RWPE2 (cell line): ENCODE measurements around the gene ADAM19.

ENCODE experiments used
- ATAC-seq: fragments of 200-7000 bp; cut with Tn5 transposase; 3 replicates; pipeline ENCODE4 v1.9.1; 2021; ENCODE audit warnings: low read depth
- DNase-seq: peaks from one replicate; pipeline ENCODE4 v3.0.0-alpha.2; 2020; ENCODE audit warnings: low spot score
- H3K27ac ChIP-seq: fragments of 450-650 bp; 2 replicates; pipeline ENCODE4 v1.5.1; 2017; ENCODE audit warnings: mild to moderate bottlenecking; ENCODE audit not compliant: poor library complexity, severe bottlenecking
- H3K27me3 ChIP-seq: fragments of 250-450 bp; sonication (Bioruptor Pico); 2 replicates; pipeline ENCODE4 v1.5.1; 2021; ENCODE audit warnings: mild to moderate bottlenecking, moderate library complexity; ENCODE audit not compliant: insufficient read depth, poor library complexity, severe bottlenecking
- H3K36me3 ChIP-seq: fragments of 250-450 bp; sonication (Bioruptor Pico); 2 replicates; pipeline ENCODE4 v1.5.1; 2020; ENCODE audit warnings: low read depth, mild to moderate bottlenecking, moderate library complexity
- H3K4me1 ChIP-seq: fragments of 250-450 bp; sonication (Bioruptor Pico); 2 replicates; pipeline ENCODE4 v1.5.1; 2021; ENCODE audit warnings: mild to moderate bottlenecking, moderate library complexity; ENCODE audit not compliant: insufficient read depth, poor library complexity, severe bottlenecking
- H3K4me3 ChIP-seq: fragments of 250-450 bp; sonication (Bioruptor Pico); 2 replicates; pipeline ENCODE4 v1.5.1; 2021; ENCODE audit warnings: mild to moderate bottlenecking, moderate library complexity; ENCODE audit not compliant: severe bottlenecking
- H3K9me3 ChIP-seq: fragments of 250-450 bp; sonication (Bioruptor Pico); 2 replicates; pipeline ENCODE4 v1.5.1; 2021; ENCODE audit warnings: mild to moderate bottlenecking, moderate library complexity; ENCODE audit not compliant: severe bottlenecking
- TF ChIP-seq, protein P1 (sequence below): fragments of 450-650 bp; IDR thresholded peaks from one replicate; pipeline ENCODE4 v1.5.1; 2017; ENCODE audit warnings: mild to moderate bottlenecking, moderate library complexity; ENCODE audit not compliant: poor library complexity, severe bottlenecking

The ADAM19 gene

DNA sequence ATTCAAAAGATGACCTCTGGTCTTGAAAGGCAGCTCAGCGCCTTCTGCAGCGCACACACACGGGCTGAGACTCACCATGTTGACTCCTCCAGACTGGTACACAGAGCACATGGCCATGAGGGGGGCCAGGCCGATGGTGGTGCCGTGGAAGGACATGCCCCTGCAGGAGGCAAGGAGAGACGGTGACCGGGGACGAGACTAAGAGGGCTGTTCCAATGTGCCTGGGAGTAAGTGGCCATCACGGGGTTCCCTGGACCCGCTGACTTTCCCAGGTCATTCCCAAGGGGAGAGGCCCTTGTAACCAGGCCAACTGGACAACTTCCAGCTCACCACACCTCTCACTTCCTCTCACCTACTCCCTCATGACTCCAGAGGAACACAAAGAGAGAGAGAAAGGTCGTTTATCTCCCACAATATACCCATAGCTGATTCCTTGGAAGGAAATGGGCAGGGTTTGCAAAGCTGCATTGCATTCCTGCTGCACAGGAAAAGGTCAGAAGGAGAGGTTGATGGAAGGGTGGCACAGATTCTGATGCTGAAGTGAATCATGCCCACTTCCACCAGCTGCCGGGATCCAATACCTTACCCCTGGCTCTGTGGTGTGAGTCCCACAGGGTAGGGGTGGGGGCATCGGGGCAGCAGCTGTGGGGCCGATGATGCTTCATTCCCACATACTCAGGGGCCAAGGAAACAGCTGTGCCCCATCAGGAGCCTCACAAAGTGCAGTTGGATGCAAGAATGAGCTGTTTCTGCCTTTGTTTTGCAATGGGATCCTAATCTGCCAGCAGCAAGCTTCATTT lies 68.4 kb downstream of the ADAM19 start:
- Histone ChIP-seq H3K36me3 (no peaks in the 10 kb centered on the region), H3K4me3 (no peak overlapping the region), H3K27me3 (no peaks in the 10 kb centered on the region), H3K4me1 (peaks cover 27% of the 10 kb centered on the region), H3K27ac (peak overlapping the region; percentile 30), H3K9me3 (no peaks in the 10 kb centered on the region)
- DNase-seq: no peak
- TF ChIP-seq, protein P1, sequence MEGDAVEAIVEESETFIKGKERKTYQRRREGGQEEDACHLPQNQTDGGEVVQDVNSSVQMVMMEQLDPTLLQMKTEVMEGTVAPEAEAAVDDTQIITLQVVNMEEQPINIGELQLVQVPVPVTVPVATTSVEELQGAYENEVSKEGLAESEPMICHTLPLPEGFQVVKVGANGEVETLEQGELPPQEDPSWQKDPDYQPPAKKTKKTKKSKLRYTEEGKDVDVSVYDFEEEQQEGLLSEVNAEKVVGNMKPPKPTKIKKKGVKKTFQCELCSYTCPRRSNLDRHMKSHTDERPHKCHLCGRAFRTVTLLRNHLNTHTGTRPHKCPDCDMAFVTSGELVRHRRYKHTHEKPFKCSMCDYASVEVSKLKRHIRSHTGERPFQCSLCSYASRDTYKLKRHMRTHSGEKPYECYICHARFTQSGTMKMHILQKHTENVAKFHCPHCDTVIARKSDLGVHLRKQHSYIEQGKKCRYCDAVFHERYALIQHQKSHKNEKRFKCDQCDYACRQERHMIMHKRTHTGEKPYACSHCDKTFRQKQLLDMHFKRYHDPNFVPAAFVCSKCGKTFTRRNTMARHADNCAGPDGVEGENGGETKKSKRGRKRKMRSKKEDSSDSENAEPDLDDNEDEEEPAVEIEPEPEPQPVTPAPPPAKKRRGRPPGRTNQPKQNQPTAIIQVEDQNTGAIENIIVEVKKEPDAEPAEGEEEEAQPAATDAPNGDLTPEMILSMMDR: no peak
- peak; percentile 76 for ATAC-seq

DNA sequence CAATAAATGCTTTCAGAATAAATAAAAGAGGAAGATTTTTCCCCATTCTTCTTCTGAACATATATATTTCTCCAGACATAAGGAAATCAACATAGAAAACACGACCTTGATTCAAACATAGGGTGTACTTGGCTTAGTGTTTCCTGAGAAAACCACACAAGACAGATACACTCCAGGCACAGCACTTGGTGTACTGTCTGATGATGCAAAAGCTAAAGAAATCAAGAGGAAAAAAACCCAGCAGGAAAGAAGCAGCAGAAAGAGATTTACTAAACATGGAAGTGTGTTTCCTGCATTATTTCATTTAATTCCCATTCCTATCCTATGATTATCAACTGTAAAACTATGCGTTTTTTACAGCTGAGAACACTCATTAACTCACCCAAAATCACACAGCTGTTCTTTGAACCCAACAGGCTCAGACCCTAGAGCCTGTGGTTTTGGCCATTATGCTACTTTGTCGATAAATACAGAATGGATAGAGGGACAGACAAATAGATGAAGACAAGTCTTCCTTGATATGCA lies 69.4 kb downstream of the ADAM19 start:
- Histone ChIP-seq H3K36me3 (no peaks in the 10 kb centered on the region), H3K9me3 (no peaks in the 10 kb centered on the region), H3K4me3 (no peak overlapping the region), H3K27ac (no peak overlapping the region), H3K4me1 (peaks cover 17% of the 10 kb centered on the region), H3K27me3 (no peaks in the 10 kb centered on the region)
- no peak for ATAC-seq
- no peak for DNase-seq
- TF ChIP-seq, protein P1: no peak

DNA sequence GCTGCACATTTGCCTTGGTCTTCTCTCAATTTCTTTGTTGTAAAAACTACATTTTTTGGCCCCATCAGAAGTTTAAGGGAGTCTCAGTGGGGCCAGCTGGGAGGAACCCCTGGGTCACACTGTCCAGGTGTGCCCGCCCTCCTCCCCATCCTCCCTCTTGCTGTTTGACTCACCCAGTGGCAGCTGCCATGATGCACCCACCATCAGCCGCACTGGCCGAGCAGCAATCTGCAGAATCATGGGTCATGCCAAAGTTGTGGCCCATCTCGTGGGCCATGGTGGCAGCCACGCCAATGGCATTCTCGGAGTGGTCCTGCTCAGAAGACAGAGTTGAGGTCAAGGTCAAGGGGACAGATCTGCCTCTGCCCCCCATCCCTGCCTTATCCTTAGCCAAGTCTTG lies 70.1 kb downstream of the ADAM19 start:
- no peak overlapping the region for H3K27ac ChIP-seq
- H3K9me3 ChIP-seq: no peaks in the 10 kb centered on the region
- H3K4me3 ChIP-seq: no peak overlapping the region
- TF ChIP-seq, protein P1: no peak
- DNase-seq (no peak), ATAC-seq (no peak)
- no peaks in the 10 kb centered on the region for H3K27me3 ChIP-seq
- H3K4me1 ChIP-seq: peaks cover 14% of the 10 kb centered on the region
- no peaks in the 10 kb centered on the region for H3K36me3 ChIP-seq

DNA sequence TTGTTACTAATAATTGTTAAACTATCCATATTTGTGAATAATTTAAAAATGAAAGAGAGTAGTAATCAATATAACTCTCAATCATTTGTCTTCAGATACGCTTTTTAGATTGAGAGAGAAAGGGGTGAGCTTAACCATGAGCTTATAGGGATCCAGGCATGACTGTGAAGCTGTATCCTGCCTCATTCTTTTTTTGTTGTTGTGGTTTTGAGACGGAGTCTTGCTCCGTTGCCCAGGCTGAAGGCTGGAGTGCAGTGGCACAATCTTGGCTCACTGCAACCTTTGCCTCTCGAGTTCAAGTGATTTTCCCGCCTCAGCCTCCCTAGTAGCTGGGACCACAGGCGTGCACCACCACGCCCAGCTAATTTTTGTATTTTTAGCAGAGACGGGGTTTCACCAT lies 71.5 kb downstream of the ADAM19 start:
- Histone ChIP-seq H3K4me3 (no peak overlapping the region), H3K36me3 (no peaks in the 10 kb centered on the region), H3K27me3 (no peaks in the 10 kb centered on the region), H3K27ac (no peak overlapping the region), H3K9me3 (no peaks in the 10 kb centered on the region), H3K4me1 (peaks cover 14% of the 10 kb centered on the region)
- TF ChIP-seq, protein P1: no peak
- ATAC-seq: no peak
- no peak for DNase-seq

DNA sequence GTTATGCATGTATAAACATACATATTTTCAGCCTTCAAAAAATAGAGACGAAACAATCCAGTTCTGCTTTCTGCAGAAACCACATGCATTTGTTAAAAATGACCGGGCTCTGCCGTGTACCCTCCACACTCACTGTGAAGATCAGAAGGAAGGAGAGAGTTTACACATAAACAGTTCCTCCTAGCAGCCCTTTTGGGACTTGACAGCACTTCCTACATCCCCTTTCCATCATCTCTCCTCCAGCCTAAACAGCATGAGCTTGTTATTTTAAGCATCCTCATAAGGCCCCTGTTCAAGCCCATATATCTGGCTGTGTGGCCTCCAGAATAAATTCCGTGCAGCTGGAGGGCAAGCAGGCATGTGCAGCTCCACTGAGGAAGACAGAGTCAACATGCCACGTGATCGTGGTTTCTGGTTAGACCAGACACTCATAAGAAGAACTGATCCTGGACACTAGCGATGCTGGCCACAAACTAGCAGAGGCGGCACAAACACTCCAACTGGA lies 73.4 kb downstream of the ADAM19 start:
- DNase-seq (peak; percentile 27), ATAC-seq (no peak)
- TF ChIP-seq, protein P1: no peak
- no peak overlapping the region for H3K4me3 ChIP-seq
- no peaks in the 10 kb centered on the region for H3K27me3 ChIP-seq
- H3K27ac ChIP-seq: no peak overlapping the region
- H3K36me3 ChIP-seq: no peaks in the 10 kb centered on the region
- peaks cover 4% of the 10 kb centered on the region for H3K4me1 ChIP-seq
- H3K9me3 ChIP-seq: no peaks in the 10 kb centered on the region
